ENCODE data around the gene ACMSD.
"Not testable (repeated sequence)": the region's sequence is repeated elsewhere in the genome, so short reads cannot be mapped to it uniquely, and the experiment has no call there.

The ACMSD gene

GRCh38 chr2:134838143-134838620, at the start of gene ACMSD:
Gene ACMSD, plus strand, starts transcription at chr2:134838616. Its CDS starts 67 bp downstream, at chr2:134838683.
- no peak for DNase-seq

DNA sequence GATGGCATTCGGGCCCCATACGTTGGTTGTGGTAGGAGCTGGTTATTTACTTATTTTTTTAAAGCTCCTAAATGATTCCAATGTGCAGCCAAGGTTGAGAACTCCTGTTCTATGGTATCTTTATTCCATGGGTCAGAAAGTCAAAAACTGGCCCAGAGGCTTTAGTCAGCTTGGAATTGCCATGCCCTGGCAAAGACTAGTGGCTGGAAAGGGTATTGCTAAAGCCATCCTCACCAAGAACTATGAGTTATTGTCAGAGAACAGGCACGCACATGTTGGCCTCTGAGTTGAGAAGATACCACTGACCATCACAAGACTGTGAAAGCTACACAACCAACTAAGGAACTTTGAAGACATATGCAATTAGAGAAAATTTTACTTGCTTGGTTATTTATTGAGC, 47.9 kb upstream of the ACMSD start:
- DNase-seq: no peak

GRCh38 chr2:134791616-134792015, 46.8 kb upstream of the ACMSD start:
- no peak for DNase-seq

GRCh38 chr2:134792186-134792585, 46.2 kb upstream of the ACMSD start:
- no peak for DNase-seq

GRCh38 chr2:134795765-134796164, 42.7 kb upstream of the ACMSD start:
- DNase-seq: no peak

DNA sequence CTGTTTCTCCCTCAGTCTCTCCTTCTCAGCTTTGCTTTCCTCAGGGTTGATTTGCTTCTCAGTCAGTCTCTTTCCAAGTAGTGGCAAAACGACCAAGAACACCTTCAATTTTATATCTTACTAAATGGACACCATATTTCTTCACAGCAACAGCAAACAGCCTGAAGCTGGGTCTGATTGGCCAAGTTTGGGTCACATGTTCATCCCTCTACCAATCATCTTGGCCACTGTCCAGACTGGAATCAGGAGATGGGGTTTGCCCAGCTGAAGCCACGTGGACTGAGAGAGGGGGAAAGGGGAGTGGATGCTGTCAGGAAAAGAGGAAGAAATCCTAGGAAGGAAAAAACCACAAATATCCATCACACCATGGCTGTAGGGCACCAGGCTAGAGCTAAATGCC, 42.0 kb upstream of the ACMSD start:
- no peak for DNase-seq

DNA sequence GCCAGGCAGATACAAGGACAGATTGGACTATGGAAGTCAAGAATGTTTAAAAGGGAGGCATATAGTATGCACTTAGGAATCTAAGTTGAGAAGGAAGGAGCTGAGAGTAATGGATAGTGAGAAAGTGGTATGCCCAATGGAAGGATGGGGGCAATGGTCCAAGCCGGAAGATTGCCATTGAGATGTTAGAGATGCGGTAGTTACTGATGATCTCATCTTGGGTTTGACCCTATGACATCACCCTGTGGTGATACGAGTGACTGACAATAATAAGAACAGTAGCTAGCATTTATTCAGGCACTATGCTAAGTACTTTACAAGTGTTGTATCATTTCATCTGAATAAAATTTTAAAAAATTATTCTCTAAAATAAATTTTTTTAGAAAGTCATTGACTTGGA, 38.5 kb upstream of the ACMSD start:
- DNase-seq: no peak

DNA sequence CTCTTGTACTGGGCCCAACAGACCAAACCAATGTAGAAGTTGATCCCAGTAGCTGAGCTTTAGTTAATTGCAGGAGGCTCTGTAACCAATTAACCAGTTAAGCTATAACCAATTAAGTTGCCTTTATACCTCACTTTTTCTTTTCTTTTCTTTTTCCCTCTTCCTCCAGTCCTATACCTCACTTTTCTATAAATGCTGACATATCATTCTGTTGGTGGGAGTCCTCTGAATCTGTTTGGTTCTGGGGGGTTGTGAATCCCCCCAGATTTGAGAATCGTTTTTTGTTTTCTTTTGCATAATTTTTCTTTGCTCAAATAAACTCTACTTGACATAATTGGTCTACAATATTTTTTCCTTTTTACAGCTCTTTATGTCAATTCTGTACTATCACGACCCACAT, 38.1 kb upstream of the ACMSD start:
- DNase-seq: no peak

DNA sequence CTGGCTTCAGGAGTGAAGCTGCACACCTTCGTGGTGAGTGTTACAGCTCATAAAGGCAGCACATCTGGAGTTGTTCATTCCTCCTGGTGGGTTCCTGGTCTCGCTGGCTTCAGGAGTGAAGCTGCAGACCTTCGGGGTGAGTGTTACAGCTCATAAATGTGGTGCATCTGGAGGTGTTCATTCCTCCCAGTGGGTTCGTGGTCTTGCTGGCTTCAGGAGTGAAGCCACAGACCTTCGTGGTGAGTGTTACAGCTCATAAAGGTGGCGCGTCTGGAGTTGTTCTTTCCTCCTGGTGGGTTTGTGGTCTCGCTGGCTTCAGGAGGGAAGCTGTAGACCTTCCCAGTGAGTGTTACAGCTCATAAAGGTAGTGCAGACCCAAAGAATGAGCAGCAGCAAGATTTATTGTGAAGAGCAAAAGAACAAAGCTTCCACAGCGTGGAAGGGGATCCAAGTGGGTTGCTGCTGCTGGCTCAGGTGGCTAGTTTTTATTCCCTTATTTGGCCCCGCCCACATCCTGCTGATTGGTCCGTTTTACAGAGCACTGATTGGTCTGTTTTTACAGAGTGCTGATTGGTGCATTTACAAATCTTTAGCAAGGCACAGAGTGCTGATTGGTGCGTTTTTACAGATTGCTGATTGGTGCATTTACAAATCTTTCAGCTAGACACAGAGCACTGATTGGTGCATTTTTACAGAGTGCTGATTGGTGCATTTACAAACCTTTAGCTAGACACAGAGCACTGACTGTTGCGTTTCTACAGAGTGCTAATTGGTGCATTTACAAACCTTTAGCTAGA, 34.6 kb upstream of the ACMSD start:
- DNase-seq: not testable (repeated sequence)

- no peak for DNase-seq
Measured at GRCh38 chr2:134815741-134816140, 22.7 kb upstream of the ACMSD start.

- DNase-seq: no peak
Measured at GRCh38 chr2:134818321-134818720, 20.1 kb upstream of the ACMSD start.

- DNase-seq: no peak
Measured at GRCh38 chr2:134819334-134819733, 19.1 kb upstream of the ACMSD start.

- DNase-seq: no peak
Measured at GRCh38 chr2:134823431-134823830, 15.0 kb upstream of the ACMSD start.

GRCh38 chr2:134823832-134824231, 14.6 kb upstream of the ACMSD start:
- DNase-seq: no peak

DNA sequence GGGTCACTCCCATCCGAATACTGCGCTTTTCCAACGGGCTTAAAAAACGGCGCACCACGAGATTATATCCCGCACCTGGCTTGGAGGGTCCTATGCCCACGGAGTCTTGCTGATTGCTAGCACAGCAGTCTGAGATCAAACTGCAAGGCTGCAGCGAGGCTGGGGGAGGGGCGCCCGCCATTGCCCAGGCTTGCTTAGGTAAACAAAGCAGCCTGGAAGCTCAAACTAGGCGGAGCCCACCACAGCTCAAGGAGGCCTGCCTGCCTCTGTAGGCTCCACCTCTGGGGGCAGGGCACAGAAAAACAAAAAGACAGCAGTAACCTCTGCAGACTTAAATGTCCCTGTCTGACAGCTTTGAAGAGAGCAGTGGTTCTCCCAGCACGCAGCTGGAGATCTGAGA, 12.7 kb upstream of the ACMSD start:
- not testable (repeated sequence) for DNase-seq

DNA sequence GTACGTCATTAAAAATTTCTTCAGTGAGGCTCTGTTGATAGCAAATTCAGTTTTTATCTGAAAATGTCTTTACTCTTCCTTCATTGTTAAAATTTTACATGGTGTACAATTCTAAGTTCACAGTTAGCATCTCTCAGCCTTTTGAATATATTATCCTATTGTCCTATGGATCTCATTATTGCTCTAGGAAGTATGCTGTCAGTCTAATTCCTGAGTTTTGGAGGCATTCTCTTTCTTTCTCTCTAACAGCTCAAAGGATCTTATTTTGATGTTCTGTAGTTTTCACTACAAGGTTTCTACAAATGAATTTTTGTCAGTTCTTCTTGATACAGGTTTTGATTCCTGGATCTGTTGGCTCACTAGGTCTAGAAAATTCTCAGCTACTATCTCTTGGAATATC, 2.9 kb upstream of the ACMSD start:
- DNase-seq: no peak

DNA sequence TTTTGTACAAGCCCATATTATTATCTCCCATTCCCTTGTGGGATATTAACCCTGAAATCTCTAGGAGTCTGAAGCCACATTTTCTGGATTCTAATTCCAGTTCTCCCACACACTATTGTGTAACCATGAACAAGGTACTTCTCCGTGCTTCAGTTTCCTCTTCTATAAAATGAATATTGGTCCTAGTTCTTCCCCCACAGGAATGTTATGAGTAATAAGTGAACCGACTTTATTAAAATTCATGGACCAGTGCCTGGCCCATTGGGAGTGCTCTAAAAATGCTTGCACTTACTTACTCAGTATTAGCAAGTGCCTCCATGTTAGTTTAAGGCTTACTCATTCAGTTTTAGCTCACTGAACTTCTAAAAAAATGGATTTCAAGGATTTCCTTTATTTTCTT, 1.4 kb upstream of the ACMSD start:
- DNase-seq: no peak

- DNase-seq: no peak
Measured at GRCh38 chr2:134839649-134840048, 1.2 kb downstream of the ACMSD start.

DNA sequence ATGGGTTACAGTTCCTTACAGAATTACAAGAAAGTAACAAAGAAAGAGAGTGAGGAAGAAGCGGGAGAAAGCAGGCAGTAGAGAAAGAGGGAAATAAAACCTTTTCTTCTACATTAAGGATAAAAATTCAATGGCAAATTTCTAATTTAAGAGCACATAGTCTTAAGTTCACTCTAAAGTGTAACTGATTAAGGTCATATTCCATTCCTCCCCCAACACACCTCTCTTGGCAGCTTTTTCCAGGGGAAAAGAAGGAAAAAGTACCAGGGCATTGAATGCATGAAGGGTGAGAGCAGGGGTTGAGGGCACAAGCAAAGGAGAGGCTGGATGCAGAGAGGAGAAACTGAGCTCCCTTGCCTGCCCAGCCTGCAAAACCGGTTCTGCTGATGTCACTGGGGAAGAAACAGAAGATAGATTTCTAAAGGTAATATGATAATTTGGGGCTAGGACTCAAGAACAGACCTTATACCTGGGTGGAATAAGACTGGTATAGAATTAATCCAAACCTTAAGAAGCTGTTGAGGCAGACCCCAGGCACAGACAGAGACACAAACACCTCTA, 4.6 kb downstream of the ACMSD start:
- peak; percentile 6 to 55 for DNase-seq

- no peak for DNase-seq
Measured at GRCh38 chr2:134843968-134844367, 5.6 kb downstream of the ACMSD start.

DNA sequence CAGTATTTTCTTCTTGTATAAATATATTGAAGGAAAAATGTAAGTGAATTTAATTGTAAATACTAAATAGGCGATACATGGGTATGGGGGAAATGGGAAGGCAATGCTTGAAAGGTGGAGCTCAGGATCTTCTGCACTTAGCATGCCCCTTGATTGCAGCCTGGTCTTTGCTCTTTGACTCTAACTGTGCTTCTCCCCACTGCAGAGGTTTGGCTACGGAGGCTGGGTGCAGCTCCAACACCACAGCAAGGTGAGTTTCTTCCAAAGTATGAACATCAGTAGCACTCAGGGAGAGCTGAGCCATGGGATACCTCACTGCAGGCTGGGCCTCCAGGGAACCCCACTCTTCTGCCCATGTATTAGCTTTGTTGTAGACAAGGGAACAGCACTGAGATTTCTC, 6.6 kb downstream of the ACMSD start:
- DNase-seq: no peak

DNA sequence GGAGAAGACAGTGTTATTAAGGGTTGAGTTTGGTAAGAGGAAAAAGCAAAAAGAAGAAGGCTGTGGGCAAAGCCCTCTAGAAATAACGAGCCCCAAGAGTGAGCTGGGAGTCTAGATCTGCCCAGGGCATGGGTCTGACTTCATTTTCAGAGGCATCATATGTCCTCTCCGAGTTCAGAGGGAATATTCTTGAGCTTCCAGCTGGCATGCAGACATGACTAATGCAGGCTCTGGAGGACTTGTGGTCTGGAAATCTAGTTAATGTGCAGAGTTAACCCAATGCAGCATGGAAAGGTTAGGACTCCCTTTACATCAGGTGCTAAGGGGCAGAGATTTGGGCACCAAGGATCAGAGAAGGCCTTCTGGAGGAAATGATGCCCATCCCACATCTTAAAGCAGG, 7.3 kb downstream of the ACMSD start:
- no peak for DNase-seq

DNA sequence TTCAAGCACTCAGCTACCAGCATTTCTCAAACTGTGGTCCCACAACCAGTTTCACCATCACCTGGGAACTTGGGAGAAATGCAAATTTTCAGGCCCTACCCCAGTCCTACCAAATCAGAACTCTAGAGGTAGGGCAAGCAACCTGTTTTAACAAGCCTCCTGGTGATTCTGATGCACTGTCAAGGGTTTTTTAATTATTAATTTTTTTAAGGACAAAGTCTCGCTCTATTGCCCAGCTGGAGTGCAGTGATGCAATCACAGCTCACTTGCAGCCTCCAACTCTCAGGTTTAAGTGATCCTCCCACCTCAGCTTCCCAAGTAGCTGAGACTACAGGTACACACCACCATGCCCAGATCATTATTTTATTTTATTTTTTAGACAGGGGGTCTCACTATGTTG, 7.8 kb downstream of the ACMSD start:
- DNase-seq: no peak

GRCh38 chr2:134847582-134847981, 9.2 kb downstream of the ACMSD start:
- not testable (repeated sequence) for DNase-seq

- DNase-seq: no peak
Measured at GRCh38 chr2:134852518-134852917, 14.1 kb downstream of the ACMSD start.
